HG03103 (cell line): Measurements from ENCODE around the gene RALGPS2.
"Not testable (repeated sequence)": the region's sequence is repeated elsewhere in the genome, so short reads cannot be mapped to it uniquely, and the experiment has no call there.

ENCODE experiments used
- ATAC-seq: cut with Tn5 transposase; IDR thresholded peaks from one replicate; pipeline ENCODE4 v1.9.1; 2021; ENCODE audit warnings: low read depth; ENCODE audit not compliant: unreplicated experiment

Gene RALGPS2

DNA sequence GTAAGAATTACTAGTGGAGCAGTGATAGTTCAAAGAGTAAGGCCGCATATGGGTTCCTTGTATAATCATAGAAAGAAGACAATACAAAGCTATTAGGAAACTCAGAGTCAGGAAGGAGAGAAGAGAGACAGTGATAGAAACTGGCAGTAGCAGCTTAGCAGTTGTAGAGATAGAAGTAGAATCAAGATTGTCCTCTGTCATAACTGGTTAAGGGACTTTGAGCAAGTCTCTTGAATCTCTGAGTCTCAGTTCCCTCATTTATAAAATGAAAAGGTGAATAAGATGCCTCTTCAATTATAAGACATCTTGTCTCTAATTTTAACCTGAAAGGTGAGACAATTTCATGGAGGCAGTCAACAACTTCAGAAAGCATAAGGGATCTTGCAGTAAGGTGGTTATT, 6.5 kb upstream of the RALGPS2 start:
- ATAC-seq: no peak

DNA sequence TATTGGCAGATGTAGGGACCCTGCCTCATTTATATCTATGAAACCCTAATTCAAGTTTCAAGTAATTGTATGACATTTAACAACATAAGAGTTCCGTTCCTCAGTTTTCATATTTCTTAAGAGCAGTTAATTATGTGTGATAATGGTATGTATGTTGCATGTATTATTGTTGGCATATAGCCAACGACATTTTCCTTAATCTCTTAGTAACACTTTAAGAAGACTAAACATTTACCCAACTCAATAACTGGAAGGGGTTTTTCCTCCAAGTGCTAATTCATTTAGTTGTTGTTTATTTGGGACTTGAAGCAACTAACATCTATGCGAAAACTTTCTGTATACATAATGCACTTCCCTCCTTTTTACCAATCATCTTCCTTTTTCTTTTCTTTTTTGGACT, 1.5 kb upstream of the RALGPS2 start:
- ATAC-seq: no peak

DNA sequence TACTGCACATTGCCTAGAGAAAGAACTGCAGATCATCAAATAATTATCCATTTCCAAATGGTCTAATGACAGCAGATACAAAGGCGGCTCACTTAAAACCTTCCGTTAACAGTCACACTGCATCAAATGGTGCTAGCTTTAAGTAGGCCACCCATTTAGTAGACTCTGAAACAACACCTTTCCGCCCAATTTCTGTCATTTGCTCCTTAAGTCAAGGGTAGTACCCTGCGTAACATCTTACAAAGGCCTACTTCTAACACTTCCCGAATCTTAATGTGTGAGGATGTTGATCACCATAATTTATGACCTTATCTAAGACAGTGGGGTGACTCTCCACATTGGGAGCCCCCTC, 692 bp upstream of the RALGPS2 start:
- ATAC-seq: no peak

DNA sequence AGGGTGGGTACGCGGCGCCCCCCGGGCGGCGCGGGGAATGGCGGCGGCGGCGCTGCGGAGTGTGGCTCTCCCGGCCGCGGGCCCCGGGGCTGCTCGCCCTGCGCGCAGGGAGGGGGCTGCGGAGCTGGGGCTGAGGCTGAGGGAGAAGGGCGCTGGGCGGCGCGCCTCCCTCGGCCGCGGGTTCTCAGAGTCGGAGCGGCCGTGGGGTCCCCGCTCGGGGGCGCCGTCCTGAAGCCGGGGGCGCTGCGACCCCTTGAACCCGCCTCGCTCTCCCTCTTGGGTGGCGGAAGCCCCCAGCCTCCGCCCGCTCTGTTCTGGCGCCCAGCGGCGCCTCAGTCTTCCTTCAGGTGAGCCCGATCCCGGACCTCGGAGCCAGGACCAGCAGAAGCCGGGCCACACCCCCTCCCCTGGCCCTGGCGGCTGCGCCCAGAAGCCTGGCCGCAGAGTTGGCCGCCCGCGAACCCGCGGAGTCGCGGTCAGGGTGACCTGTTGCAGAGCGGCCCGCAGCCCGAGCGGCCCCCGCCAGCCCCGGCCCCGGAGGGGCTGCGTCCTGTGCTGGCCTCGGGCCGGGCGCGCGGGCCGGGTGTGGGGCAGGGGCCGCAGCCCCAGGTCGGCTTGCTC, 532 bp downstream of the RALGPS2 start:
- peak; percentile 35 for ATAC-seq

DNA sequence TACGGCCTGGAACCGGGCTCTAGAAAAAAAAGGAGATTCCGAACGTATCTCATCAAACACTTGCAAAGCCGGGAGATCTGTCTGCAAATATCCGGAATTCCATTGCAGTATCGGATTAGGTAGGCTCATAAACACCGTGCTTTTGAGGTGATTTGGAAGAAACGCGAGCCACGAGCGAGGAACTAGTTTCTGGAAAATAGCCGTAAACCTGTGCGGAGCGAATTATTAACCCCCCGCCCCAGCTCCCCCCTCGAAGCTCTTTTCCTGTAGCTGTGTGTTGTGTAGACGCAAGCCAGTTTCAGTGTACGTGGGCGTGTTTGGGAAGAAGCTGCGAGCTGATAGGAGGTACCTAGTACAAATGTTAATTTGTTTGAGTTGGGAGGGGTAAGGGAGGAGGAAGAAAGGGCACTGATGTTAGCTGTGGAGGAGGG, 1.1 kb downstream of the RALGPS2 start:
- ATAC-seq: peak; percentile 60

DNA sequence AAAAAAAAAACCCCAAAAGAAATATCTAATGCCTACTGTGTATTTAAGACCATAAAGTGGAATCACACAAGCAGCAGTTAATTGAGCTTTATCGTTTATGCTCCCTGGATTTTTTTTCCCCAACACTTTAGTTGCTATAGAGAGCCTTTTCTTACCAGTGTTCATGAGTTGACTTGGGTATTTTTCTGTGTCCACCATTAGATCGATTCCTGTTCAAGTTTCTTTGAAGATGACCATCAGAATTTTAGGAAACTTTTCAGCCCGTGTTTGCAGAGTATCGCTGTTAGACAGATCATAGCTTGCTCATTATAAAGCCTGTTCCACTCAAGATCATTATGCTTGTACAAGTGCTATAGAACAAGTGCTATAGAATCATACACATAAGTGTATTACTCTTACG, 1.5 kb downstream of the RALGPS2 start:
- no peak for ATAC-seq

DNA sequence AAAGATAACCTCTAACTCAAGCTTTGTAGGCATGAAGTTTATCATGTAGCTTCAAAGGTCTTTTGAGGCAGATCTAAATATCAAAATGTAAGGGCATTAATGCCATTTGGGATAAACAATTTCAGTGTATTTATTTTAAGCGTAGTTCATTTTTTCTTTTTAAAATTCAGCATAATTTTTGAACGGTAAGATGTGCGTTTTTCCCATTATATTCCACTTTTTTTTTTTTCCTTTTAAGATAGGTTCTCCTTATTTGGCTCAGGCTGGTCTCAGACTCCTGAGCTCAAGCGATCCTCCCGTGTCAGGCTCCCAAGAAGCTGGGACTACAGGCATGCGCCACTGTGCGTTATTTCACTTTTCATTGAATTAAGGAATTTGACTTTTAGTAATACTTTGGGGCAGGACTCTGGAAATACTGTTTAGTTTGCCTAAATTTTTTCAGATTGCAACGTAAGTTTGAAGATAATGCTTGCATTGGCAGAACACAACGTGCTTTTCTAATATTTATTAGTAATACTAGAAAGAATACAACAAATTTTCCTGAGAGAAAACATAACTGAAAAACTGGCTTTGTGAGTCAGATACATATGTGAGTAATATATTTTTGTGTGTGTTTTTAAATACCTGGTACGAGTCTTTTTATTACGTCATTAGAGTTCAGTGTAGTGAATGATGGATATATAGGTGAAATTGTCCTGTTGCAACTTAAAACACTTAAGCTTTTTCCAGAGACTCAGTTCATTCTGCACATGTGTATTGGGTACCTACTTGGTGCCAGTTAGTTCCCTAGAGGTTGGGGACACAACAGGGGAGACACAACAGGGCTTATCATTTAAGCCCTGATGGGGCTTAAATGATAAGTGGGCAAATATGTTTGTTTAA, 2.2 kb downstream of the RALGPS2 start:
- ATAC-seq: no peak

DNA sequence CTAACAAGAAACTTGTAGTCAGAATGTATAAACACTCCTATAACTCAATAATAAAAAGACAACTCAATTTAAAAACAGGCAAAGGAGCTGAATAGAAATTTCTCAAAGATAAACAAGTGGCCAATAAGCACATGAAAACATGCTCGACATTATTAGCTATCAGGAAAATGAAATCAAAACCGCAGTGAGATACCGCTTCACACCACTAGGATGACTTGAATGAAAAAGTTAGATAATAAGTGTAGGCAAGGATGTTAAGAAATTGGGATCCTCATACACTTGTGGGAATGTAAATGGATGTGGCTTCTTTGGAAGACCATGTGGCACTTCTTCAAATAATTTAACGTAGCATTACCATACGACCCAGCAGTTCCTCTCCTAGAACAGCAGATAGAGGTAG, 8.9 kb downstream of the RALGPS2 start:
- ATAC-seq: no peak

DNA sequence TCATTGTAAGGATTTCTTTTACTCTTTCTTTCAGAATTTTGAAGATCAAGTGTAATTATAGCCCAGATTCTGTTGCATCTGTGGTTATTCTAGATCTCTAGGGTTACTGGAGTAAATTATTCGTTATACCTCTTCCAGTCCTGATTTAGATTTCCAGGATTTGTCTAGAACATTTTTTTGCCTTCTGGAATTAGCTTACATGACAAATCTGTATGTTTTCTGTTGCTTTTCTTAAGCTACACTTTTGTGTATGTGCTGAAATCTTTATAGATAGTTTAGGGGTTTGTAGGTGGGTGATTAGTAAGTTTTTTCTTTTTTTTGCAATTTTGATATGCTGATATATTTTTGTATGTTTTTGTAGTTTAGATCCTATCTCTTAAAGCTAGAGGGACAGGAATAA, 13.7 kb downstream of the RALGPS2 start:
- no peak for ATAC-seq

DNA sequence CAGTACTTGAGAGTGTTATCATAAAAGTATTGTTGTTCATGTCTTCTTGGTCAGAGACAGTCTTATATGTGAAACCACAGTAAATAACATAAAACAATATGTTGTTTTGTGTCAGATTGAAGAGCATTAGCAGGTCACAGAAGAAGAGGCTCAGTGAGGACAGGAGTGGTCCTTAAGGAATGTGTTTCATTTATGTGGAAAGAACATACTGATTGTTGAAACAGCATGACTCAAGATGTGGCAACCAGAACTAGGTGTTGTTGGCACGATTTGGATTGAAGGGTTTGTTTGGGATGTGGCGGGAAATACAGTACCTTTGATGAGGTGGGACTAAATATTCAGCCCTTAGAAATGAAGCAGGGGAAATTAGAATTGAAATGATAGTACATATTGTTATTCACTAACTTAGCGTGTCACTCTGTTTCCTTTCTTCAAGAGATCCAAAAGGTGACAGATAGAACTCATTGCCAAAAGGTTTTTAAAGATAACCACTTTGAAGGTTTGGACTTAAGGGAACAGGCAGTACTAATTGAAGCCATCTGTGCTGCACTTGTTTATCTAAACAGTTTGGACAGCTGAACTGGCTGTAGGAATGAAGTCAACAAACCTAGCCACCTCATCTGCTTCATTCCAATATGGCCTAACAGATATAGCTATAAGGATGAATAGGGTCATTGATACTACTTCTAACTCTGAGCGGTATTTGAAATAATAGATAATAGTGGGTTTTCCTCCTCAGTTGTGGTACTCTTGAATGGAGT, 14.4 kb downstream of the RALGPS2 start:
- no peak for ATAC-seq

DNA sequence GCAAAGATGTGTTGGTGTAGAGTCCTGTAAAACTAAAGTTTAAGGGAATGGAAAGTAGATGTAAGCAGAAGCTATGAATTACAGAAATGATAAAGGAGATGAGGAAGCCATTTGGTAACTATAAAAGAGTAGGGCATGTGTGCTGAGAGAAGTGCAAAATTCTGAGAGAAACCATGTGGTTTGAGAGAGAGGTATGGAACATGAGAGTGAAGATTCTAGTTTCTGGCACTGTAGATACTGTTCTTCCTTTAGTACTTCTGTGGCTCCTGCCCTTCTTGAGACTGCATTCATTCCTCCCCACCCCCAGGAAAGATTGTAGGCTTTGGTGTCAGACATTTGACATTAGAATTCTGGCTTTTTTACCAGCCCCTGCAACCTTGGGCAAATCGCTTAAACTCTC, 15.4 kb downstream of the RALGPS2 start:
- no peak for ATAC-seq

DNA sequence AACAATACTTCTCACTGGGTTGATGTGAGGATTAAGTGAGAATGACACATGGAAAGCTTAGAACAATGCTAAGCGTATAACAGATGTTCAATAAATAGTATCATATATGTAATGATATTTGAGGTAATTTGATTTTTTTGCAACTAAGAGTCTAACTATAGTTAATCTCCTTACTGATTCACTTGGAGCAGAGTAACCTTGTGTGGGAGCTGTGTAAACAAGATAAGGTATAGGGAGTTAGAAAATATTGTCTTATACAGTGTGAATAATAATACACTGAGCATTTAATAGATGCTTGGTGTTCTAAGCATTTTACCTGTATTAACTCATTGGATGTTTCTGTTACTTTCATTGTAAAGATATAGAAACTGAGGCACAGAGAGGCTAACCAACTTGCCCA, 15.9 kb downstream of the RALGPS2 start:
- ATAC-seq: no peak

DNA sequence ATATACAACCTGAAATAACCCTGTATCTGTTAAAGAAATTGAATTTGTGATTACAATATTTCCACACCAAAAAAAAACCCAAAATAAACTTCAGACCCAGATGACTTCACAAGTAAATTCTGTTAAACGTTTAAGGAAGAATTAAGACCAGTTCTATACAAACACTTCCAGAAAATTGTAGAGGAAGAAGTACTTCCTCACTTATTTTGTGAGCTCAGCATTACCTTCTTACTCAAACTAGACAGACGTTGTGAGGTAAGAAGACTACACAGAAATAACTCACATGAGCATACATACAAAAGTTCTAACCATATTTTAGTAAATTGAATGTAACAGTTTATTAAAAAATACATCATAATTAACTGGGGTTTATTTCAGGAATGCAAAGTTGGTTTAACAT, 18.8 kb downstream of the RALGPS2 start:
- no peak for ATAC-seq

DNA sequence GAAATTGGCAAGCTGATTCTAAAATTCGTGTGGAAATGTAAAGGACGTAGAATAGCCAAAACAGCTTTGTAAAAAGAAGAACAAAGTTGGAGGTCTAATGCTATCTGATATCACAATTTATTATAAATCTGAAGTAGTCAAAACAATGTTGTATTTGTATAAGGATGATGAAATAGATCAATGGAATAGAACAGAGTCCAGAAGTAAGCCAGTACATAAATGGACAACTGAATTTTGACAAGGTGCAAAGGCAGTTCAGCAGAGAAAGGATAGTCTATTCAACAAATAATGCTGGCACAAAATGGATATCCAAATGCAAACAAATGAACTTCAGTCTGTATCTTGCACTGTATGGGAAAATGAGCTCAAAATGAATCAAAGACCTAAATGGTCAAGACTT, 20.2 kb downstream of the RALGPS2 start:
- no peak for ATAC-seq

DNA sequence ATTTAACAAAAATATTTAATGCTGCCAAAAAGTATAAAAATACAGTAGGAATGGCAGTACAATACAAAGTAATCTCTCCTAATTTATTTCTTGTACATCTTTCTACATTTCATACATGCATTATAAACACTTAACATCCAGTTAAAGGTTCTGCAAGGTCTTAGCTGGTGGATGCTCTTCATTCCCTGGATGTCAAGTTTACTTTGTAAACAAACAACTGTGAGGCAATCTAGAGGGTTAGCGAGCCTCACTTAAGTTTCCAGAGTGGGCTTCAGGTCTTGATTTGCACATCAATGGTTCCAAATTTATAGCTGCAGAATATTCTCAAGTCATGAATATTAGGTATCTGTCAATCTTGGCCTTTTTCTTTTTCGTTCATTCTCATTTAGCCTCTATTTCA, 21.3 kb downstream of the RALGPS2 start:
- ATAC-seq: no peak

DNA sequence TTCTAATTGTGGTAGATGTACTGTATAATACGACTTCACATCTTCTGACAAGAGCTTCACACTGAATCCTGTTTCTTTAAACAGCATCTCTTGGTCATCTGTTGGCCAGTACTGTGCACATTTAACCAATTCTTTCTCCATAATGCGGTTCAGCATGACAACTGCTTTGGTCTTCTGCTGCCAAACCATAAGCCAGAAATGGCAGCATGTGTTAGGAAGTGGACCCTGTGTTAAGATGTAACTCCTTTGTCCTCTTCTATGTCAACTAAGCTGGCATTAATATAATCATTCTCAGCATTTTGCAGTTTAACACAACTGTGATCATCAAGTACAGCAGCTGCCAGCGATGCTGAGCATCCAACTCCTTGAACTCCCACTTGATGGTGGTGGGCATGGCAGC, 22.3 kb downstream of the RALGPS2 start:
- ATAC-seq: not testable (repeated sequence)

DNA sequence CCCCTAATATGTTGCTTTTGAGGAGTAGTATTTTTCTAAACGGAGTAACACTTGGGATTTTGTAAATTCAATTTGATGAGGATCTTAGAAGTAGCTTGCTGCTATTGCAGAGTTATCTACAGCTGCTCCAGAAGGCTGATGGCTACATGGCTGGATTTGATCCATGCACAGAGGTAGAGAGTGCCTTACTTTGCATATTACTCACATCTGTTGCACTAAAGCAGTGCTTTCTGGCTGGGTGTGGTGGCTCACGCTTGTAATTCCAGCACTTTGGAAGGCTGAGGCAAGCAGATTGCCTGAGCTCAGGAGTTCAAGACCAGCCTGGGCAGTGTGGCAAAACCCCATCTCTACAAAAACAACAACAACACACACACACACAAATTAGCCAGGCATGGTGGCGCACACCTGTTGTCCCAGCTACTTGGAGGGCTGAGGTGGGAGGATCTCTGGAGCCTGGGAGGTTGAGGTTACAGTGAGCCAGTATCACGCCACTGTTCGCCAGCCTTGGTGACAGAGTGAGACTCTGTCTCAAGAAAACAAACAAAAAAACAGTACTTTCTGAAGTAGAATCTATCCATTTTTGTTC, 24.6 kb downstream of the RALGPS2 start:
- ATAC-seq: no peak

DNA sequence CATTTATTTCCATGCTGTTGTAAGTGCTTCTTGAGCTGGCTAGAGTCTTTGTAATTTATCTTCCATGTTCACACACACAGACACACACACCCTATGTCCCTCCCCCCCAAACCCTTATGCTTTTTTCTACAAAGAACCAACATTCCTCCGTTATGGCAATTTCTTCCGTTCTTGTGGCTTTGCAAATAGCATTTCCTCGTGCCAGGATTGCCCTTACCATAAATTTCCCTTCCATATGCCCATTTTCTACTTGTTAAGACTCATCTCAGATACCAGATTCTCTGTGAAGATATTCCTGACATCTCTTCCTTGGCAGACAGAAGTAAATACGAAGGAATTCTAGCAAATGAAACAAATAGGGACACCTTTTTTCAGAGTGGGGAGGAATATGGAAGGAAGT, 26.0 kb downstream of the RALGPS2 start:
- no peak for ATAC-seq

DNA sequence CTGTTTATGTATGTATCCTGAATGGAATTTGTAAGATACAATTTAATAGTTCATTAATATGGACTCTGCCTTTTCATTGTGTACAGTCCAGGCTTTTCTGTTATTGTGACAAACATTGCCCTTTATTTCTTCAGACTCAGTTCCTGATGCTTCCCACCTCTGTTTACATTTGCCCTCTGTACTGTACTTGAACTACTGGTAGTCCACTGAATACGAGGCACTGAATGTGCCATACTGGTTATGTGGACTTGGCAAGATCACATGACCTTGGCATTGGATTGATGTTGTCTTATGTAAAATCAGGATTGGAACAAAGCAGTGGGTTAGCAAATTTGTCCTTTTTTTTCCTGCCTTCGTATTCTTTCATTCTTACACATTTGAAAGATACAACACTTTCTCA, 27.8 kb downstream of the RALGPS2 start:
- no peak for ATAC-seq

DNA sequence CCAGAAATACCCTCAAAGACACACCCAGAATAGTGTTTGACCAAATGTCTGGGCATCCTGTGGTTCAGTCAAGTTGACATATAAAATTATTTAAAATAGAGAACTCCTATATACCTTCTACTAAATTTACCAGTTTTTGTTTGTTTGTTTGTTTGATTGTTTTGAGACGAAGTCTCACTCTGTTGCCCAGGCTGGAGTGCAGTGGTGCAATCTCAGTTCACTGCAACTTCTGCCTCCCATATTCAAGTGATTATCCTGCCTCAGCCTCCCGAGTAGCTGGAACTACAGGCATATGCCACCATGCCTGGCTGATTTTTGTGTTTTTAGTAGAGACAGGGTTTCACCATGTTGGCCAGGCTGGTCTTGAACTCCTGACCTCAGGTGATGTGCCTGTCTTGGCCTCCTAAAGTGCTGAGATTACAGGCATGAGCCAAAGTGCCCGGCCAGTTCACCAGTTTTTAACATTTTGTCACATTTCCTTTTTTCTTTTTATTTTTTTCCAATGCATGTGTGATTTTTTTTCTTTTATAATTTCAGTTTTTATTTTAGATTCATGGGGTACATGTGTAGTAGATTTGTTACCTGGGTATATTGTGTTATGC, 29.7 kb downstream of the RALGPS2 start:
- not testable (repeated sequence) for ATAC-seq

DNA sequence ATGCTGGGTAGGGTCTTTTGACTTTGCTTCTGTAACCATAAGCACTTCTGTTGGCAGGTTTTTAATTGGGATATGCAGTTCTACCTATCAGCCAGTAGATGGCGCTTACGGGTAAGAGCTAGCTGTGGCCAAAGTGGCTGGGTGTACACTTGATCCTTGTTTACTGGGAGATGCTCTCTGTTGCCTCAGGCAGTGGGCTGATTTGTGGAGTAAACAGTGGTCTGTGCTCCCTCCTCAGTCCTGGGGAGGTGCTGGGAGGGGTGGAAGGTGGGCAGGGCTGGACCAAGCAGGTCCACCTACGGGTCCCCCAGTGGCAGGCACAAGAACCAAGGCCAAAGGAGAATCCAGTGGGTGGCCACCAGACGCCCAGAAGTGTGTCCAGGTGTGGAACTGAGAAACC, 43.4 kb downstream of the RALGPS2 start:
- no peak for ATAC-seq
